WTC11 (cell line): ENCODE data around the gene DDX4. TPM values are rescaled to one million over a fixed set of nuclear protein-coding genes. Genes with fewer than 3 reads are reported as not detected.

Experiments
- ATAC-seq: fragments of 200-7000 bp; cut with Tn5 transposase; 2 replicates; pipeline ENCODE4 v1.10.0; 2021; ENCODE audit warnings: mild to moderate bottlenecking, moderate library complexity
- CTCF ChIA-PET: fragments of 300-600 bp; sonication (Branson Sonifier 250); formaldehyde crosslinking; loops from one replicate; lab custom pipeline; 2021; ENCODE audit warnings: antibody characterized with exemption; lab: Charles Lee
- POLR2A ChIA-PET: fragments of 350-600 bp; sonication (Branson Sonifier 250); formaldehyde crosslinking; loops from one replicate; lab custom pipeline; 2021; ENCODE audit warnings: antibody characterized with exemption; lab: Charles Lee
- DNase-seq: peaks from one replicate; pipeline ENCODE4 v3.0.0; 2021; ENCODE audit warnings: low spot score
- H3K27ac Mint-ChIP-seq: 2 replicates; pipeline ENCODE4 v1.8.0; 2021; ENCODE audit warnings: mixed read lengths
- H3K27me3 Mint-ChIP-seq: 2 replicates; pipeline ENCODE4 v1.8.0; 2021; ENCODE audit warnings: low read depth, mild to moderate bottlenecking, moderate library complexity, mixed read lengths
- H3K36me3 Mint-ChIP-seq: 2 replicates; pipeline ENCODE4 v1.8.0; 2021; ENCODE audit warnings: mixed read lengths
- H3K4me1 Mint-ChIP-seq: 2 replicates; pipeline ENCODE4 v1.8.0; 2022; ENCODE audit warnings: mixed read lengths
- H3K4me3 Mint-ChIP-seq: 2 replicates; pipeline ENCODE4 v1.8.0; 2021; ENCODE audit warnings: mild to moderate bottlenecking, moderate library complexity, mixed read lengths
- H3K9me3 Mint-ChIP-seq: 2 replicates; pipeline ENCODE4 v1.8.0; 2021; ENCODE audit warnings: mixed read lengths
- CBFB ChIP-seq: sonication (generic); formaldehyde crosslinking; IDR thresholded peaks from 2 replicates; pipeline ENCODE4 v1.8.1; 2022; ENCODE audit warnings: mild to moderate bottlenecking, low read depth, missing genetic modification reagents
- CREM ChIP-seq: sonication (generic); formaldehyde crosslinking; IDR thresholded peaks from 2 replicates; pipeline ENCODE4 v1.8.1; 2022; ENCODE audit warnings: mild to moderate bottlenecking, missing genetic modification reagents, moderate library complexity
- ETV6 ChIP-seq: sonication (generic); formaldehyde crosslinking; IDR thresholded peaks from 2 replicates; pipeline ENCODE4 v1.8.1; 2022; ENCODE audit warnings: mild to moderate bottlenecking, missing genetic modification reagents
- FOXP1 ChIP-seq: sonication (generic); formaldehyde crosslinking; IDR thresholded peaks from 2 replicates; pipeline ENCODE4 v1.8.0; 2022; ENCODE audit warnings: missing genetic modification reagents, mild to moderate bottlenecking, moderate library complexity, borderline replicate concordance
- NFE2L1 ChIP-seq: sonication (generic); formaldehyde crosslinking; IDR thresholded peaks from 2 replicates; pipeline ENCODE4 v1.8.1; 2023; ENCODE audit warnings: missing genetic modification reagents
- OVOL2 ChIP-seq: fragments of 250-450 bp; sonication (Bioruptor Pico); IDR thresholded peaks from 2 replicates; pipeline ENCODE4 v1.9.0; 2021; ENCODE audit warnings: mild to moderate bottlenecking, borderline replicate concordance
- PRRX2 ChIP-seq: fragments of 250-450 bp; sonication (Bioruptor Pico); IDR thresholded peaks from 2 replicates; pipeline ENCODE4 v1.8.0; 2021; ENCODE audit warnings: mild to moderate bottlenecking
- SMAD3 ChIP-seq: sonication (generic); formaldehyde crosslinking; IDR thresholded peaks from 2 replicates; pipeline ENCODE4 v1.8.0; 2022; ENCODE audit warnings: missing genetic modification reagents, mild to moderate bottlenecking, borderline replicate concordance
- SP1 ChIP-seq: sonication (generic); formaldehyde crosslinking; conservative IDR thresholded peaks from 2 replicates; pipeline ENCODE4 v1.8.1; 2022; ENCODE audit warnings: missing genetic modification reagents
- TCF7 ChIP-seq: sonication (generic); formaldehyde crosslinking; IDR thresholded peaks from 2 replicates; pipeline ENCODE4 v1.8.0; 2022; ENCODE audit warnings: mild to moderate bottlenecking, low read depth, missing genetic modification reagents, moderate library complexity
- TEAD4 ChIP-seq: sonication (generic); formaldehyde crosslinking; IDR thresholded peaks from 2 replicates; pipeline ENCODE4 v1.8.0; 2022; ENCODE audit warnings: mild to moderate bottlenecking, missing genetic modification reagents
- ZNF219 ChIP-seq: sonication (generic); formaldehyde crosslinking; IDR thresholded peaks from 2 replicates; pipeline ENCODE4 v1.8.0; 2023; ENCODE audit warnings: missing genetic modification reagents, mild to moderate bottlenecking, borderline replicate concordance
- ZNF396 ChIP-seq: fragments of 250-450 bp; sonication (Bioruptor Pico); IDR thresholded peaks from 2 replicates; pipeline ENCODE4 v1.8.0; 2021; ENCODE audit warnings: mild to moderate bottlenecking, moderate library complexity, borderline replicate concordance
- ZNF416 ChIP-seq: fragments of 250-450 bp; sonication (Bioruptor Pico); IDR thresholded peaks from 2 replicates; pipeline ENCODE4 v1.9.0; 2021; ENCODE audit warnings: mild to moderate bottlenecking, inconsistent platforms
- total RNA-seq: library from RNA; stranded (reverse); gene quantifications from 3 replicates; pipeline ENCODE4 v1.2.3, GENCODE V29; 2021
- TF ChIP-seq, protein P1 (sequence below): sonication (generic); formaldehyde crosslinking; IDR thresholded peaks from 2 replicates; pipeline ENCODE4 v1.8.0; 2023; ENCODE audit warnings: mild to moderate bottlenecking, missing genetic modification reagents
- TF ChIP-seq, protein P2 (sequence below): fragments of 200-600 bp; IDR thresholded peaks from 2 replicates; pipeline ENCODE4 v1.8.0; 2022; ENCODE audit warnings: antibody characterized with exemption
- TF ChIP-seq, protein P3 (sequence below): fragments of 250-450 bp; sonication (Bioruptor Pico); IDR thresholded peaks from 2 replicates; pipeline ENCODE4 v1.9.0; 2021; ENCODE audit warnings: mild to moderate bottlenecking
- TF ChIP-seq, protein P4 (sequence below): sonication (generic); formaldehyde crosslinking; conservative IDR thresholded peaks from 2 replicates; pipeline ENCODE4 v1.8.1; 2022; ENCODE audit warnings: mild to moderate bottlenecking, missing genetic modification reagents
- TF ChIP-seq, protein P5 (sequence below): sonication (generic); formaldehyde crosslinking; IDR thresholded peaks from 2 replicates; pipeline ENCODE4 v1.8.1; 2023; ENCODE audit warnings: mild to moderate bottlenecking, missing genetic modification reagents, moderate library complexity

DDX4 gene
- total RNA-seq, 1 experiment from 2014 or later, result not detected

DNA sequence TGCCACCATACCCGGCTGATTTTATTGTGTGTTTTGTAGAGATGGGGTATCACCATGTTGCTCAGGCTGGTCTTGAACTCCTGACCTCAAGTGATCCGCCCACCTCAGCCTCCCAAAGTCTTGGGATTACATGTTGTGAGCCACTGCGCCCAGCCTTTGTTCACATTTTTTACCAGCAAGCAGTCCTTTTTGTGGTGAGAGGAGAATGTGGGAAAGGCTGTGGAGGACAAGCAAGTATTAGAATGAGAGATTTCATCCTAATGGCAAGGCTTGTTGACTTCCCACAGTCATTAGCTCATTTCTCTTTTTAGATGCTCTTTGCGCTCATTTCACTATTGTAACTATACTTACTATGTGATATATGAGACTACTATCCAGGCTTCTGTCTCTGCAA, 119.4 kb downstream of the DDX4 start (continued):
- TF ChIP-seq, protein P1, sequence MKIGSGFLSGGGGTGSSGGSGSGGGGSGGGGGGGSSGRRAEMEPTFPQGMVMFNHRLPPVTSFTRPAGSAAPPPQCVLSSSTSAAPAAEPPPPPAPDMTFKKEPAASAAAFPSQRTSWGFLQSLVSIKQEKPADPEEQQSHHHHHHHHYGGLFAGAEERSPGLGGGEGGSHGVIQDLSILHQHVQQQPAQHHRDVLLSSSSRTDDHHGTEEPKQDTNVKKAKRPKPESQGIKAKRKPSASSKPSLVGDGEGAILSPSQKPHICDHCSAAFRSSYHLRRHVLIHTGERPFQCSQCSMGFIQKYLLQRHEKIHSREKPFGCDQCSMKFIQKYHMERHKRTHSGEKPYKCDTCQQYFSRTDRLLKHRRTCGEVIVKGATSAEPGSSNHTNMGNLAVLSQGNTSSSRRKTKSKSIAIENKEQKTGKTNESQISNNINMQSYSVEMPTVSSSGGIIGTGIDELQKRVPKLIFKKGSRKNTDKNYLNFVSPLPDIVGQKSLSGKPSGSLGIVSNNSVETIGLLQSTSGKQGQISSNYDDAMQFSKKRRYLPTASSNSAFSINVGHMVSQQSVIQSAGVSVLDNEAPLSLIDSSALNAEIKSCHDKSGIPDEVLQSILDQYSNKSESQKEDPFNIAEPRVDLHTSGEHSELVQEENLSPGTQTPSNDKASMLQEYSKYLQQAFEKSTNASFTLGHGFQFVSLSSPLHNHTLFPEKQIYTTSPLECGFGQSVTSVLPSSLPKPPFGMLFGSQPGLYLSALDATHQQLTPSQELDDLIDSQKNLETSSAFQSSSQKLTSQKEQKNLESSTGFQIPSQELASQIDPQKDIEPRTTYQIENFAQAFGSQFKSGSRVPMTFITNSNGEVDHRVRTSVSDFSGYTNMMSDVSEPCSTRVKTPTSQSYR, result no peak
- TF ChIP-seq ETV6, result no peak
- TF ChIP-seq, protein P2, sequence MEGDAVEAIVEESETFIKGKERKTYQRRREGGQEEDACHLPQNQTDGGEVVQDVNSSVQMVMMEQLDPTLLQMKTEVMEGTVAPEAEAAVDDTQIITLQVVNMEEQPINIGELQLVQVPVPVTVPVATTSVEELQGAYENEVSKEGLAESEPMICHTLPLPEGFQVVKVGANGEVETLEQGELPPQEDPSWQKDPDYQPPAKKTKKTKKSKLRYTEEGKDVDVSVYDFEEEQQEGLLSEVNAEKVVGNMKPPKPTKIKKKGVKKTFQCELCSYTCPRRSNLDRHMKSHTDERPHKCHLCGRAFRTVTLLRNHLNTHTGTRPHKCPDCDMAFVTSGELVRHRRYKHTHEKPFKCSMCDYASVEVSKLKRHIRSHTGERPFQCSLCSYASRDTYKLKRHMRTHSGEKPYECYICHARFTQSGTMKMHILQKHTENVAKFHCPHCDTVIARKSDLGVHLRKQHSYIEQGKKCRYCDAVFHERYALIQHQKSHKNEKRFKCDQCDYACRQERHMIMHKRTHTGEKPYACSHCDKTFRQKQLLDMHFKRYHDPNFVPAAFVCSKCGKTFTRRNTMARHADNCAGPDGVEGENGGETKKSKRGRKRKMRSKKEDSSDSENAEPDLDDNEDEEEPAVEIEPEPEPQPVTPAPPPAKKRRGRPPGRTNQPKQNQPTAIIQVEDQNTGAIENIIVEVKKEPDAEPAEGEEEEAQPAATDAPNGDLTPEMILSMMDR, result no peak
- TF ChIP-seq, protein P3, sequence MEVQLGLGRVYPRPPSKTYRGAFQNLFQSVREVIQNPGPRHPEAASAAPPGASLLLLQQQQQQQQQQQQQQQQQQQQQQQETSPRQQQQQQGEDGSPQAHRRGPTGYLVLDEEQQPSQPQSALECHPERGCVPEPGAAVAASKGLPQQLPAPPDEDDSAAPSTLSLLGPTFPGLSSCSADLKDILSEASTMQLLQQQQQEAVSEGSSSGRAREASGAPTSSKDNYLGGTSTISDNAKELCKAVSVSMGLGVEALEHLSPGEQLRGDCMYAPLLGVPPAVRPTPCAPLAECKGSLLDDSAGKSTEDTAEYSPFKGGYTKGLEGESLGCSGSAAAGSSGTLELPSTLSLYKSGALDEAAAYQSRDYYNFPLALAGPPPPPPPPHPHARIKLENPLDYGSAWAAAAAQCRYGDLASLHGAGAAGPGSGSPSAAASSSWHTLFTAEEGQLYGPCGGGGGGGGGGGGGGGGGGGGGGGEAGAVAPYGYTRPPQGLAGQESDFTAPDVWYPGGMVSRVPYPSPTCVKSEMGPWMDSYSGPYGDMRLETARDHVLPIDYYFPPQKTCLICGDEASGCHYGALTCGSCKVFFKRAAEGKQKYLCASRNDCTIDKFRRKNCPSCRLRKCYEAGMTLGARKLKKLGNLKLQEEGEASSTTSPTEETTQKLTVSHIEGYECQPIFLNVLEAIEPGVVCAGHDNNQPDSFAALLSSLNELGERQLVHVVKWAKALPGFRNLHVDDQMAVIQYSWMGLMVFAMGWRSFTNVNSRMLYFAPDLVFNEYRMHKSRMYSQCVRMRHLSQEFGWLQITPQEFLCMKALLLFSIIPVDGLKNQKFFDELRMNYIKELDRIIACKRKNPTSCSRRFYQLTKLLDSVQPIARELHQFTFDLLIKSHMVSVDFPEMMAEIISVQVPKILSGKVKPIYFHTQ (CRISPR knock-in tag), result no peak
- no peak for TF ChIP-seq OVOL2 (CRISPR knock-in tag)
- TF ChIP-seq ZNF219 (CRISPR knock-in tag), result no peak
- TF ChIP-seq, protein P4, sequence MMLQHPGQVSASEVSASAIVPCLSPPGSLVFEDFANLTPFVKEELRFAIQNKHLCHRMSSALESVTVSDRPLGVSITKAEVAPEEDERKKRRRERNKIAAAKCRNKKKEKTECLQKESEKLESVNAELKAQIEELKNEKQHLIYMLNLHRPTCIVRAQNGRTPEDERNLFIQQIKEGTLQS (CRISPR knock-in tag), result no peak
- TF ChIP-seq SMAD3 (CRISPR knock-in tag), result no peak
- TF ChIP-seq NFE2L1 (CRISPR knock-in tag), result no peak
- TF ChIP-seq, all 79 proteins: peak for 0

DNA sequence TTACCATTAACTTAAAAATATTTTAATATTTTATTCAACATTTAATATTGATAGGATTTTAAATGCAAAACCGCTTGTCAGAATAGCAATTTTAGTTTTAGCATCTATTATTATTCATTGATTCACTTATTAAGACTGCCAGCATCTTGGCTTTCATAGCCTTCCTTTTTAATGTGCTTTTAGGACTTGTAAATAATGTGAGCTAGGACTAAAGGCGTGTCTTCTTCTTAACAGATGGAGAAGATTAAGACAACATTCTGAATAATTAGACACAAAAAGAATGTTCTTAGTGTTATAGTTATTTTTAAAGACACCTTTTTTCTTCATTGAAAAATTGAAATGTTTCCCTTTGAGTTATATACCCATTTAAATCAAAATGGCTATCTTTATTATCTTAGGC, 120.2 kb downstream of the DDX4 start:
- H3K27ac Mint-ChIP-seq, result no peak overlapping the region
- peaks cover 14% of the 10 kb centered on the region for H3K9me3 Mint-ChIP-seq
- H3K36me3 Mint-ChIP-seq, result 0 out of 2 replicates have a peak, but pooled peaks cover 2% of the 10 kb centered on the region
- CTCF ChIA-PET, result no interaction called here
- DNase-seq, result no peak
- H3K27me3 Mint-ChIP-seq, result peaks cover 3% of the 10 kb centered on the region
- no peak overlapping the region for H3K4me3 Mint-ChIP-seq
- no peaks in the 10 kb centered on the region for H3K4me1 Mint-ChIP-seq
- TF ChIP-seq CREM (CRISPR knock-in tag) (no peak), PRRX2 (CRISPR knock-in tag) (no peak), CBFB (CRISPR knock-in tag) (no peak), SP1 (CRISPR knock-in tag) (no peak), TCF7 (CRISPR knock-in tag) (no peak), ZNF416 (CRISPR knock-in tag) (no peak), ZNF396 (CRISPR knock-in tag) (no peak), FOXP1 (CRISPR knock-in tag) (no peak), TEAD4 (CRISPR knock-in tag) (no peak)
- TF ChIP-seq, protein P5, sequence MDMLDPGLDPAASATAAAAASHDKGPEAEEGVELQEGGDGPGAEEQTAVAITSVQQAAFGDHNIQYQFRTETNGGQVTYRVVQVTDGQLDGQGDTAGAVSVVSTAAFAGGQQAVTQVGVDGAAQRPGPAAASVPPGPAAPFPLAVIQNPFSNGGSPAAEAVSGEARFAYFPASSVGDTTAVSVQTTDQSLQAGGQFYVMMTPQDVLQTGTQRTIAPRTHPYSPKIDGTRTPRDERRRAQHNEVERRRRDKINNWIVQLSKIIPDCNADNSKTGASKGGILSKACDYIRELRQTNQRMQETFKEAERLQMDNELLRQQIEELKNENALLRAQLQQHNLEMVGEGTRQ (CRISPR knock-in tag), result no peak
- TF ChIP-seq, all 79 proteins: peak for 0
- POLR2A ChIA-PET, result no interaction called here
- ATAC-seq, result no peak
